GM12875 (cell line): ENCODE measurements around the gene CACNA1C.

Source experiments
- H3K4me3 ChIP-seq: one replicate; pipeline ENCODE4 v1.5.1; 2011; ENCODE audit warnings: low read depth, low read length, control low read depth
- CTCF ChIP-seq: IDR thresholded peaks from 2 replicates; pipeline ENCODE4 v1.5.1; 2011; ENCODE audit warnings: low read depth, mild to moderate bottlenecking, control low read depth, inconsistent platforms, low read length, moderate library complexity, borderline replicate concordance; ENCODE audit not compliant: insufficient read depth

The CACNA1C gene

GRCh38 chr12:2652401-2653081 lies 599.8 kb downstream of the CACNA1C start:
- H3K4me3 ChIP-seq: no peak overlapping the region
- TF ChIP-seq CTCF: no peak

GRCh38 chr12:2653461-2653965 lies 600.7 kb downstream of the CACNA1C start:
- TF ChIP-seq CTCF: no peak
- no peak overlapping the region for H3K4me3 ChIP-seq

GRCh38 chr12:2654311-2654710 lies 601.5 kb downstream of the CACNA1C start:
- H3K4me3 ChIP-seq: no peak overlapping the region
- TF ChIP-seq CTCF: no peak

GRCh38 chr12:2654741-2655140 lies 602.0 kb downstream of the CACNA1C start:
- H3K4me3 ChIP-seq: no peak overlapping the region
- no peak for TF ChIP-seq CTCF

- no peak for TF ChIP-seq CTCF
- H3K4me3 ChIP-seq: no peak overlapping the region
Measured at GRCh38 chr12:2662524-2662923, 609.7 kb downstream of the CACNA1C start.

GRCh38 chr12:2664721-2665577 lies 612.2 kb downstream of the CACNA1C start:
- H3K4me3 ChIP-seq: no peak overlapping the region
- TF ChIP-seq CTCF: no peak

- no peak overlapping the region for H3K4me3 ChIP-seq
- no peak for TF ChIP-seq CTCF
Measured at GRCh38 chr12:2666411-2666810, 613.6 kb downstream of the CACNA1C start.
